Epithelial cell of prostate (primary cell): ENCODE data around the gene ZNRF2.
"Not testable (repeated sequence)": the region's sequence is repeated elsewhere in the genome, so short reads cannot be mapped to it uniquely, and the experiment has no call there.

ENCODE experiments used
- DNase-seq: peaks from one replicate; pipeline ENCODE4 v3.0.0-alpha.2; 2011; ENCODE audit warnings: low read depth, low spot score
- H3K27ac ChIP-seq: fragments of 450-650 bp; 2 replicates; pipeline ENCODE4 v1.5.1; 2017; ENCODE audit warnings: mild to moderate bottlenecking

ZNRF2 gene

DNA sequence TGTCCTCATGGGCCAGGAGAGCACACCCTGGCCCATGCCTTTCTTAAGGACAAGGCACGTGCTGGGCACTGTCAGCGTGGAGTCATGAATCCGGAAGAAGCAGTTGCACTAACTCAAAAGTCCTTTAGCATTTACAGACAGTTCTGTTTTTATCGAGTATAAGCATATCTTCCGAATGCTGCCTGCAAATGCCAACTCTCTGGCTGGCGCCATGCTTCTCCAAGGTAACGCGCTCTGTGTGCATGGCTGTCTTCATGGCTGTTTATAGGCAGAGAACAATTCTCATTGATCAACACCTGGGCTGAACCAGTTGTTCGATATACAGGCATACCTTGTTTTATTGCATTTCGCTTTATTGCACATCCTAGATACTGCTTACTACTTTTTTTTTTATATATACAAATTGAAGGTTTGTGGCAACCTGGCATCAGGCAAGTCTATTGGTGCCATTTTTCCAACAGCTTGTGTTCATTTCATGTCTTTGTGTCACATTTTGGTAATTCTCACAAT is 28.0 kb upstream of the ZNRF2 start:
- H3K27ac ChIP-seq: no peak overlapping the region
- DNase-seq: no peak

DNA sequence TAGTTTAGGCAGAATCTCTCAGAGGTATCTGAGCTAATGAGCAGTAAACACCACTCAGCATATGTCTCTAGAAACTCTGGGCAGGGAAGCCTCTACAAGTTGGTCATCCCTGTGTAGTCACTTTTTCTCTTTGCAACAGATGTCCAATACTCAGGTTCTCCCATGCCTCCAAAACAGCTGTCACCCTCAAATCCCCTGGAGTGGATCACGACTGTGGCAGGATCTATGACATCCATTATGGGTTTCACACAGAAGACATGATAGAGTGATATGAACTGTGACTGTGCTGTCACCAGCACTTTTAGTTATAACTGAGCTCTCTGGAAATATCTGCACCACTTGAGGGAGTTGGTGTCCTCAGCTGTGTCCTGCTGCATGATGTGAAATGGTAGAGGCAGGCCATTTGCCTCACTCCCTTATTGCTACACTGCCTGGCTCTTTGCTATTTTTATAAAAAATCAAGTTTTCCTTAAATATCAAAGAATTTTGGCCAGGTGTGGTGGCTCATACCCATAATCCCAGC is 24.1 kb upstream of the ZNRF2 start:
- DNase-seq: no peak
- no peak overlapping the region for H3K27ac ChIP-seq

DNA sequence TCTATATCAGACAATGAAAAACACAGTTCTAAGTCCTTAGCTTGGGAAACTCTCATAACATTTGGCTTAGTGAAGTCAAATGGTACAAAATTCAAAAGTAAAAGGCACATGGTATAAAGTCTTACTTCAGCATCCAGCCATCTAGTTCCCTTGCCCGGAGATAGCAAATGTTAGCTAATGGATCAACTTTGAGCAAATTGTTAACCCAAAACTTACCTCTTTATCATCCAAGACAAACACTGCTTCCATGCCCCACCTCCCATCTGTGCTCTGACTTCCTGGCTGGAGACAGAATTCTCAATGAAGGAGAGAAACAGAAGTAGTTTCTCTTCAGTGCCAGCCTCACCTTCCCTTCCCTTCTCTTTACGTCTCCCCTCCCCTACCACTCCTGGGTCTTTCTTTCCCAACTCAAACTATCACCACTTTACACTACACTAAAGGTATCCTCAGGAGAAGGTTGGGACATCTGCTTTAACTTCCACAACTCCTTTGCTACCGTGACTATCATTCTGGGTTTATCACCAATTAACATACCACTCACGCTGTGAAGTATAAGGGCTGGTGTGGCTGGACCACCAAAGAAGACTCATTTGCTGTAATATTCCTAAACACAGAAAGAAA is 21.2 kb upstream of the ZNRF2 start:
- H3K27ac ChIP-seq: no peak overlapping the region

DNA sequence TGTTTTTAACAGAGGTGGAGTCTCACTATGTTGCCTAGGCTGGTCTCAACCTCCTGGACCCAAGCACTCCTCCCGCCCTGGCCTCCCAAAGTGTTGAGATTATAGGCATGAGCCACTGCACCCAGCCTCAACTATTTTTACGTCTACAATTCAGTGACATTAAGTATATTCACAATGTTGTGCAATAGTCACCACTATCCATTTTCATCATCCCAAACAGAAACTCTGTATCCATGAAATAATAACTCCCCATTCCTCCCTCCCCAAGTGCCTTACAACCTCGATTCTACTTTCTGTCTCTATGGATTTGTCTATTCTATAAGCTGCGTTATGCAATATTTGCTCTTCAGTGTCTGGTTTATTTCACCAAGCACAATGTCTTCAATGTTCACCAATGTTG is 20.3 kb upstream of the ZNRF2 start:
- DNase-seq: no peak
- H3K27ac ChIP-seq: no peak overlapping the region

More for the DNA sequence above, 21.2 kb upstream of the ZNRF2 start:
- DNase-seq: no peak

DNA sequence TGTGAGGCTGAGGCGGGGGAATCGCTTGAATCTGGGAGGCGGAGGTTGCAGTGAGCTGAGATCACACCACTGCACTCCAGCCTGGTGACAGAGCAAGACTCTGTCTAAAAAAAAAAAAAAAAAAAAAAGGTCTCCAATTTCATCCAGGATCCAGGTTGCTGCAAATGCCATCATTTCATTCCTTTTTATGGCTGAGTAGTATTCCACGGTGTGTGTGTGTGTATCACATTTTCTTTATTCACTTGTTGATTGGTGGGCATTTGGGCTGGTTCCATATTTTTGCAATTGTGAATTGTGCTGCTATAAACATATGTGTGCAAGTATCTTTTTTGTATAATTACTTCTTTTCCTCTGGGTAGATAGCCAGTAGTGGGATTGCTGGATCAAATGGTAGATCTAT is 19.2 kb upstream of the ZNRF2 start:
- not testable (repeated sequence) for DNase-seq, H3K27ac ChIP-seq

DNA sequence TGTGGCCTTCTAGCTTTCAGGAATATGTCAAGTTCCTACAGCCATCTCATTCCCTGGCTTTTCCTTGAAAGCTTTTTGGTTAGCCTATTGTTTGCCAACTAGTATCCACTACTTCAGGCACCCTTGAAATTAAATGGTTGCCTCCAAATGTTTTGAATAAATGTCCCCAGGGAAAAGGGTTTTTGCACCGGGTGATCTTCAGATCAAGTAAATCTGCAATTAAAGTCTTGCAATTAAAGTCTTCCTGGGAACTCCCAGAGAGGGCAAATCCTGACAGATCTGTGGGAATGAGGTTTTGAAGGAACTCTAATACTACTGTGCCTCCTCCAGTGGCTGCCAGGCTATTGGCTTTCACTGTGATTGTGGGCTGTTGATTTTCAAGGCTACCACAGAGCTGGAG is 17.7 kb upstream of the ZNRF2 start:
- H3K27ac ChIP-seq: no peak overlapping the region
- DNase-seq: no peak

DNA sequence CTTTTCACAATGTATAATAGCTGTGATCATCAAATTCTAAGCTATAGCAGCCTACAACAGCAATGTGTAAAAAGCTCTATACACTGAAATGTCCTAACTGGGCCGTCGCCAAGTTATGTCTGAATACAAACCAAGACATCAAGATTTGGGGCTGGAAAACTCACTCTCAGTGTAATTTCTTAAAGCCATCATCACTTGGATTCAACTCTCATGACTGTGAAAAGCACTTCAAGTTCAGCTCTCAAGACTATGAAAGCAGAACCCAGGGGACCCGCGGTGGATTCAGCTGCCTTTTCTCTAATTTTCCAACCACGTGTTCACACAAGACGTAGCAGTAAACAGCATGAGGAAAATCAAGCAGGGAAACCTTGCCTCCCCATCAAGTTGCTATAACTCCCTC is 15.8 kb upstream of the ZNRF2 start:
- DNase-seq: no peak

DNA sequence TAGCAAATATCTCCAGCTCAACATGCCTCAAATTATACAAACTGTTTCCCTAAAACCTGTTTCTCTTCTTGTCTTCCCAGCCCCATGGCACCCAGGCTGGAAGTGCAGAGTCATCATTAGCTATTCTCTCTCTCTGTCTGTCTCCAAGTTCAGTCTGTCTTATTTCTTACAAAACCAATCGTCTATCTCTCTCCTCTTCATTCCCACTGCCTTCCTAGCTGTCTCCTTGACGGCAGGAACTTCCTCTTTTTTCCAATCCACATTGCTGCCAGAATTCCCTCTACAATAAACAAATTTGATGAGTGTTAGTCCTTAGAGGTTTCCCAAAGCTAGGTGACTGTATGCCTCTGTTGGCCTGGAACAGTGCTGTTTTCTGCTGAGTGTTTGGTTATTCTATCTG is 14.9 kb upstream of the ZNRF2 start:
- DNase-seq: no peak
- no peak overlapping the region for H3K27ac ChIP-seq

More for the DNA sequence above, 15.8 kb upstream of the ZNRF2 start:
- H3K27ac ChIP-seq: no peak overlapping the region

DNA sequence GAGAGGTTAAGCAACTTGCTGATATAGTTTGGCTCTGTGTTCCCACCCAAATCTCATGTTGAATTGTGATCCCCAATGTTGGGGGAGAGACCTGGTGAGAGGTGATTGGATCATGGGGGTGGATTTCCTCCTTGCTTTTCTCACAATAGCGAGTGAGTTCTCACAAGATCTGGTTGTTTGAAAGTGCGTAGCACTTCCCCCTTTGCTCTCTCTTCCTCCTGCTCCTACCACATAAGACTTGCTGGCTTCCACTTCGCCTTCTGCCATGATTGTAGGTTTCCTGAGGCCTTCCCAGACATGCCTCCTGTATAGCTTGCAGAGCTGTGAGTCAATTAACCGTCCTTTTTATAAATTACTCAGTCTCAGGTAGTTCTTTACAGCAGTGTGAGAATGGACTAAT is 13.5 kb upstream of the ZNRF2 start:
- H3K27ac ChIP-seq: no peak overlapping the region
- no peak for DNase-seq

DNA sequence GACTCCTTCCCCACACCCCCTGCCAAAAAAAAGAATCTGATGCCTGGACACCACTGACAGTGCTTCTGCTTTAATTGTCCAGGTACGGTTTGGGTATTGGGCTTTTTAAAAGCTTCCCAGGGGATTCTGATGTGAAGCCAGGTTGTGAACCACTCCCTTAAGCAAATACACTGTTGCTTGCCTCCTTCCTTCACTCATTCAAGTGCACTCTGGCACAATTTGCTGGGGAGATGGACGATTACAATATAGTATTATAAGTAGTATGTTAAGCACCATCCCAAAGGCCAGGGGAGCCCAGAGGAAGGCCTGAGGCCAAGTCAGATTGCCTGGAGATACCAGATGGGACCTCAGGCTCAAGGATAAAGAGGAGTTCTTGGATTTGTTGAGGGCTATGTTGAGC is 12.3 kb upstream of the ZNRF2 start:
- H3K27ac ChIP-seq: no peak overlapping the region
- no peak for DNase-seq

DNA sequence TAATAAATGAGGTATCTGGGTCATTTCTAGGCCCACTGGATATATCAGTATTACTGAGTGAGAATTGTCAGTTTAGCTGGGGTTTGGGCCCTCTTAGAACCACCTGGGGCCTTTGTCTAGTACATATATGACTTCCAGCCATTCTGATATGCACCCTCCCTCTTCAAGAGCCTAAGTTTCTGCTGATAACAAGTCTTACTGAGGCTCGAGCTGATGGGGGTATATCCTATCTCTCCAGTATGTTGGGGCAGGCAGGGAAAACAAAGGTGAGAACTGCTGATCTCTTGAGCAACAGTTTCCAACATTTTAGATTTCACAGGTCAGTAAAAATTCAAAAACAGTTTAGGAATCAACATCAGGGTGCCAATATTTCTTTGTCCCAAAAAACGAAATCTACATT is 10.8 kb upstream of the ZNRF2 start:
- no peak overlapping the region for H3K27ac ChIP-seq
- DNase-seq: no peak

DNA sequence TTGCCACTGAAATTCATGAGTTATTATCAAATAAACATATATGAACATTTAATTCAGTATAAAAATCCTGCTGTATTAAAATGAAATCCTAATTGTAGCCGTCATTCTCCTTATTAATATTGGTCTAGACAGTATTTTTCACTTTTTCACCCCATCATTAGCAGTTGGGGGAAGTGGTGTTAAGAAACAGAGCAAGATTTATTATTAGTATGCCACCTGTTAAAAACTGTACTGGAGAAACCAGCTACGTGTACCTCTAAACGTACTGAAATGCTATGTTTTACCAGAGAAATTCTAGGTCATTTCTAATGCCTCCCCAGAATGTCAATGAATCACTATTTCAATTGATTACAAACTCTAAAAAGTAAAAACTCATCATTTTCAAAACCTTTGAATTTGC is 9.8 kb upstream of the ZNRF2 start:
- no peak for DNase-seq
- no peak overlapping the region for H3K27ac ChIP-seq

DNA sequence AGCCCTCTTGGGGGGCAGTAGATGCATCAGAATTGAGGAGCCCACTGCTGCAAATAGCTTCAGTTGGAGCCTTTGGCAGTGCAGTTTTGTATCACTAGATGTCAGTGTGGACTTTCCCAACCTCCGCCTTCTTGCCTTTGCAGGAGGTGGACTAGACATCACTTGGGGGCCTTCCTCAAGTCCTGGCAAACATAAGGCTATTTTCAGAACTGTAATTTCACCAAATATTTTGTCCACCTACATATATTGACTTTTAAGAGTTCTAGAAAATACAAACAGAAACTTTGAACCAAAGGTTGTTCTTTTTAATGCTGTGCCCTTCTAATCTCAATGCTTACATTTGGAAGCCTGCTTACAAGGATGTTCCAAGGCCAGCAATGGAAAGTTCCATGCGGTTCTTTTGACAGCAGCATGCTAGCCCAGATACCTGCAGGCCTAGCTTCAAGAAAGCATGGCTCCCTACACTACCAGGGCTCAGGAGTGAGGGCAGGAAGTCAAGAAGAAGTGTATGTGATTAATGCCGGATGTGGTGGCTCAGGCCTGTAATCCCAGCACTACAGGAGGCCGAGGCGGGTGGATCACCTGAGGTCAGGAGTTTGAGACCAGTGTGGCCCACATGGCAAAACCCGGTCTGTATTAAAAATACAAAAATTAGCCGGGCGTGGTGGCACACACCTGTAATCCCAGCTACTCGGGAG is 8.0 kb upstream of the ZNRF2 start:
- no peak overlapping the region for H3K27ac ChIP-seq
- no peak for DNase-seq

DNA sequence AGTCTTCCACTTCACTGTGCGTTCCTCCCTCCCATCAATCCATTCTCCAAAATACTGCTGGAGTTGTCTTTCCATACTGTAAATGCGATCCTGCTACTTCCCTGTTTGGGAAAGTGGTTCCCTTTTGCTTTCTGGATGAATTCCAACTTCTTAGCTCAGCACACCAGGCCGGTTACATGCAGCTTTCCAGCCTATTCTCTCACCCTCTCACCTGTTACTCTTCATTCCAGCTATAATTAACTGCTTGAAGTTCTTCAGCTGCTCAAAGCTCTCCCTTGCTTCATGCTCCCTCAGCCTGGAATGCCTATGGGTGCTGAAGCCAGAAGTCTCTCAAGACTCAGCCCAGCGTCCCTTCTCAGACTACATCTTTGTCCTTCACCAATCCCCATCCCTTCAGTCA is 6.0 kb upstream of the ZNRF2 start:
- H3K27ac ChIP-seq: no peak overlapping the region
- no peak for DNase-seq

DNA sequence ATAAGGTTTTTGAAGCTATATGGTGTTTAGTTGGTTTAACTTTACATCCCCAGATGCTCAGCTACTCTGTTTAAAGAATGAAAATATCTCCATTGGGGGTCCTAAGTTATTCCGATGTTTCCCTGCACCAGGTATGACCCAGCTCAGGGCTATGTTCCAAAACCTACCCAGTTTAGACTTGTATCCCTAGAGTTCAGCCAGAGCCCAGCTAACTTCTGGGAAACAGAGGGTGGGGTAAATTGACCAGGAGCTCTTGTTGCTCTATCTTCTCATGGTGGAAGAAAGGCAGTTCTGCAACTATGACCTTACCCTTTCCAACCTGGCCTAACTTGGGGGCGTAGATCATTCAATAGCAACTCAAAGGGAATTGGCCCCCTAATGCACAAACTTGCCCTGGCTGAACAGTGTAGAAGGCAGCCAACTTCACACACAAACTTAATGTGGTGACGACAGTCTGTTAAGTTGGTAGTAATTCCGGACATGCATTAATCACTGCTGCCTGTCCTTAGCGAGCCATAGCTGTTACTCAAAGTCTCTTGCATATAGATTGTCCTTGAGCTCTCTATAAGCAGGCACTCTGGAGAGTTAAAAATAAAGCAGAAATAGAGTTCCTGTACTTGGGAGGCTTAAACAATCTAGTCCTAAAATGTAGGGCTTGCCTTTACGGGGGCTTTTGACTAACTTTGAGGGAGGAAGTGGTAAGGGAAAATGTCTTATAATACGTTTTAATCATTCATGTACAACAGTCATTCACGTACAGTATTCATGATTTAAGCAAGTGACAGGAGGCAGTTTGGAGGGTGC is 5.3 kb upstream of the ZNRF2 start:
- no peak for DNase-seq
- H3K27ac ChIP-seq: no peak overlapping the region

DNA sequence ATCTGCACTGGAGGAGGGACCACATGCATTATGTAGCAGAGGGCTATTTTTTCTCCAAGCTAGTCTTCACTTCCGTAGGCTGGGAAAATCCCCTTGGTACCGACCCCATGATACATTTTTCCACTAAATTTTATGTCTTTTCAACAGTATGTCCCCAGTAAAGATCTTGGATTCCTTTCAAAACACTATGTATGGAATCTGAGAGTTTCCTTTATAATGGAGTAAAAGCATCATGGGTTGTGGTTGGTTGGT is 4.8 kb upstream of the ZNRF2 start:
- no peak overlapping the region for H3K27ac ChIP-seq
- no peak for DNase-seq

DNA sequence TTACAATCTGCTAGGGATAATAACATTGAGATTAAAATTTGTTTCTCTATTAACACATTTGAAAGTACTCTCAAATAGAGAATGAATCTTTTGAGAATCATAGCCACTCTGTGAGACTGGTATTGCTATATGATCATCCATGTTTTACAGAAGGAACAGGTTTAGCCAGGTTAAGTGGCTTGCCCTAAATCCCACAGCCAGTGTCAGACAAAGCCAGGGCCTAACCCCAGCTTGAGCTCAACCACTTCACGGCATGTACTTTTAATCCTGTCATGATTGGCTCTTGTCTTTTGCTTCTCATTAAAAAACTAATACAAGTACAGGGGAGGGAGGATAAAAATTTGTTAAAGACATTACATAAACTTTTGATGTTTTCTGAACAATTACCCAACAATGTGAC is 3.8 kb upstream of the ZNRF2 start:
- no peak overlapping the region for H3K27ac ChIP-seq
- no peak for DNase-seq

DNA sequence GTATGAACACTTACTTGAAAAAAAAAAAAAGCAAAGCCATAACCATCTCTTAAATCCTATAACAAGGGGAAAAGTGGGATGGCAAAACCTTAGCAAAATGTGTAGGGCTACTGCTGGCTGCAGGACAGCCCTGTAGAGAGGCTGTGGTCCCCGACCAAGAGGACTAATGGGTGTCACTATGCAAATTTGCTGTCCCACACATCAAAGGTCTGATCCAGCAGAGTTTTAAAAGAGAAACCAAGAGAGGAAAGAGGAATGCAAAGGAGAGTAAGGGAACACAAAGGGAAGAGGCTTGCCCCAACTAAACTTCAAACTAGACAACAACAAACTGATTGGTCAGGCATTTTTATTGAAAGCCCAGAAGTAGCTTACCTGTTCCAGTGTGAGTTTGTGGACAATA is 3.1 kb upstream of the ZNRF2 start:
- H3K27ac ChIP-seq: no peak overlapping the region
- DNase-seq: no peak

DNA sequence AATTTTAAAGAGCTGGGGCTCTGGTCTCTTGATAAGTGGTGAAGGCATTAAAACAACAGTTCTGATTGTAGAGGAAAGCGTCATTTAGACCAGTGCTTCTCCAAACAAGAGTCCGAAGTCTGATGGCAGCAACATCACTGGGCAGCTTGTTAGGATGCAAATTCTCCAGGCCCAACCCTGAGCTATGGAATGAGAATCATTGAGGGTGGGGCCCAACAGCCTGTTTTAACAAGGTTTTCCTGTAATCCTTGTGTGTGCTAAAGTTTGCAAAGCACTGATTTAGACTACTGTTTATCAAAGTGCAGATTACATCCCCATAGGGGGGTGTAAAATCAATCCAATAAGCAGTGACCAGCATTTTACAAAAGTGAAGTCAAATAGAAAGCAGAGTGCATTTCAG is 2.6 kb upstream of the ZNRF2 start:
- DNase-seq: no peak
- no peak overlapping the region for H3K27ac ChIP-seq

DNA sequence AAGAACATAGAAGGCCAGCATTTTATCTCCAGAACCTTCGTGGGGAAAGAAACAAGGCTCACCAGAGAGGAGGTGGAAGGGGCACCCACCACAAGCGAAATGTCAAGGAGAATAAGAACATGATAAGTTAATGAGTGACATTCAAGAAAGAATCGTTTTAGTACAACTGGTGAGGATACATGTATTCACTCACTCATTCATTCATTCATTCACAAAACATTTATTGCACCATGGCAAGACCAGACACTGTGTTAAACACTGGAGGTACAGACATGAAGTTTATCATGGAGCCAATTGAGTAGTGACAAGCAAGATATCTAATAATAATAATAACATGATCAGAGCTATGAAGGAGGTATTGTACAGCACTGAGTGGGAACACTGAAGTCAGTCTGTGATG is 1.7 kb upstream of the ZNRF2 start:
- DNase-seq: no peak

DNA sequence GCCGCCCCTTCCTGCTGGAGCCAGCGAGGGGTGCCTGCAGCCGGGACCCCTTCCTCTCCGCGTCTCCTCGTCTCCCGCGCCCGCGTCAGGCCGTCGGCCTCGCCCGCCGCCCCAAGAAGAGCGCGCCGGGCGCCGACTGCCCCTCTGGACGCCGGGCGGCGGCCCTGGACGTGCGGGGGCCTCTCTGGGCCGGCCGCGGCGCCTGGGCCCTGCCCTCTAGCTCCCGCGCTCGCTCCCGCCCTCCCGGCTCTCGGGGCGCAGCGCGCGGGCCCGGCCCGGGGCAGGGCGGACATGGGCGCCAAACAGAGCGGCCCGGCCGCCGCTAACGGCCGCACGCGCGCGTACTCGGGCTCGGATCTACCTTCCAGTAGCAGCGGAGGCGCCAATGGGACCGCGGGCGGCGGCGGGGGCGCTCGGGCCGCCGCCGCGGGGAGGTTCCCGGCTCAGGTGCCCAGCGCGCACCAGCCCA is 704 bp downstream of the ZNRF2 start:
- DNase-seq: no peak
- peak overlapping the region; percentile 91 for H3K27ac ChIP-seq

More for the DNA sequence above, 1.7 kb upstream of the ZNRF2 start:
- no peak overlapping the region for H3K27ac ChIP-seq
